Activated CD4-positive, alpha-beta T cell treated with anti-CD3 and anti-CD28 coated beads for 36 hours (primary cell): ENCODE measurements around the gene MYH9. TPM values are rescaled to one million over a fixed set of nuclear protein-coding genes. Genes with fewer than 3 reads are reported as not detected.
"Not testable (repeated sequence)": the region's sequence is repeated elsewhere in the genome, so short reads cannot be mapped to it uniquely, and the experiment has no call there.

ENCODE experiments used
- ATAC-seq: fragments of 200-7000 bp; cut with Tn5 transposase; one replicate; pipeline ENCODE4 v1.10.0; 2021; ENCODE audit warnings: mild to moderate bottlenecking, moderate library complexity
- CTCF ChIA-PET: fragments of 350-600 bp; sonication (Branson Sonifier 250); formaldehyde crosslinking; loops from one replicate; lab custom pipeline; 2021; ENCODE audit warnings: antibody characterized with exemption; lab: Charles Lee
- POLR2A ChIA-PET: fragments of 350-600 bp; sonication (Branson Sonifier 250); formaldehyde crosslinking; loops from one replicate; lab custom pipeline; 2021; ENCODE audit warnings: antibody characterized with exemption, inconsistent platforms; lab: Charles Lee
- DNase-seq: peaks from one replicate; pipeline ENCODE4 v3.0.0-alpha.2; 2020
- H3K27ac Mint-ChIP-seq: one replicate; pipeline ENCODE4 v1.8.0; 2021; ENCODE audit warnings: mixed read lengths
- H3K27me3 Mint-ChIP-seq: one replicate; pipeline ENCODE4 v1.8.0; 2021; ENCODE audit warnings: mixed read lengths
- H3K36me3 Mint-ChIP-seq: one replicate; pipeline ENCODE4 v1.8.0; 2021; ENCODE audit warnings: low read depth, mixed read lengths
- H3K4me1 Mint-ChIP-seq: one replicate; pipeline ENCODE4 v1.8.0; 2021; ENCODE audit warnings: mixed read lengths
- H3K4me3 Mint-ChIP-seq: one replicate; pipeline ENCODE4 v1.8.0; 2021; ENCODE audit warnings: mild to moderate bottlenecking, moderate library complexity, mixed read lengths
- H3K9me3 Mint-ChIP-seq: one replicate; pipeline ENCODE4 v1.8.0; 2021; ENCODE audit warnings: low read depth, mixed read lengths
- intact Hi-C, 2 experiments: fragments of 100-400 bp; cut with DNase I in 1 of 2; cut with micrococcal nuclease in 1 of 2; formaldehyde crosslinking; loops; one replicate each; pipeline versions ENCODE4 v1.14.2 to v1.15.1; 2022 to 2024; cut with DNase I, micrococcal nuclease
- total RNA-seq, 2 experiments: library from RNA; stranded (reverse); gene quantifications; one replicate each; pipeline ENCODE4 v1.2.3, GENCODE V29; 2021

MYH9 gene
- total RNA-seq, 2 experiments from 2014 or later = 720 to 773 TPM

GRCh38 chr22:36424466-36424865, 36.7 kb upstream of the MYH9 start:
- DNase-seq, H3K4me3 Mint-ChIP-seq, H3K36me3 Mint-ChIP-seq, POLR2A ChIA-PET, intact Hi-C loops, H3K27ac Mint-ChIP-seq, H3K9me3 Mint-ChIP-seq, H3K27me3 Mint-ChIP-seq: not testable (repeated sequence)
- peaks cover 29% of the 10 kb centered on the region for H3K4me1 Mint-ChIP-seq
- CTCF ChIA-PET = interaction anchor here (0.8 to 1.1 kb wide), 2 partner anchors 13 to 45 kb away, joined by 3 to 5 read pairs; no protein-coding TSS in a partner anchor
- peak; percentile 30 for ATAC-seq

DNA sequence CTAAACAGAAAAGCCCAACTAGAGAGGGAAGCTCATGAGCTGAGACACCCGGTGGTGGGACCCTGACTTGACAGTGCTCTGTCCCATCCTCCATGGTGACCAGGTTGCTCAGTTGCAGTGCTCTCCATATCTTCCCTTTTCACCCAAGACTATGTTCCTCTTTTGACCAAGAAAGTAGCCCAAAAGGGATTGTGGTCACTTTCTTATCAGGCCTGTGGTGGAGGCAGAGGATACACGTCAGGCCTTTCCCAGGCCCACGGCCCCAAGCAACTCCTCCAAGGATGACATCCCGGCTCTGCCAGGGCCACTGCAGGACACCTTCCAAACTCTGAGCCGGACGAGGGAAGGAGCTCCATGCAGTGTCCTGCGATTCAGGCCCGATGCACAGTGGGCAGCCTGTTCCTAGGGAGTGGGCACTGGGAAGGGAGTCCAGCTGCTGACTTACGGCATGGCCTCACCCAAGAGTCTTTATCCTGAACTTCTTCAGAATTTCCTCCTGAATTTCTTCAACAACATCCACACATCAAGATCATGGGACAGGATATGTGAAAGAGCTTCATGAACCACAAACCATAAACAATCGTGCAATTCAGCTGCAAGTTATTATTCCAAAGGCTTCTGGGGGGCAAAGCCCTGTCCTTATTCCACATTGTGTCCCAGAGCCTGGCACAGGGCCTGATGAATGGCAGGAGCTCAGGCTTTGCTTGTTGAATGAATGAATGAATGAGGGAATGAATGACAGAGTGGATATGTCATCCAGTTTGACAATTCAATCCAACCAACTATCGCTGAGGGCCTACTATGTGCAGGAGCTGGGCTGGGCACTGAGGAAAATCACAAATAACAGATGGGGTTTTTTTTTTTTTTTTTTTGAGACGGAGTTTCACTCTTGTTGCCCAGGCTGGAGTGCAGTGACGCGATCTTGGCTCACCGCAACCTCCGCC, 36.0 kb upstream of the MYH9 start:
- H3K4me3 Mint-ChIP-seq = no peak overlapping the region
- intact Hi-C loops = no loop called here
- DNase-seq (no peak), ATAC-seq (no peak)
- H3K27me3 Mint-ChIP-seq = no peaks in the 10 kb centered on the region
- CTCF ChIA-PET = interaction anchor here (0.8 to 1.4 kb wide), 5 partner anchors 14 to 122 kb away, joined by 3 to 5 read pairs (median 3); no protein-coding TSS in a partner anchor
- H3K4me1 Mint-ChIP-seq = peaks cover 33% of the 10 kb centered on the region
- no peaks in the 10 kb centered on the region for H3K9me3 Mint-ChIP-seq
- POLR2A ChIA-PET = no interaction called here
- no peak overlapping the region for H3K27ac Mint-ChIP-seq
- H3K36me3 Mint-ChIP-seq = no peaks in the 10 kb centered on the region

DNA sequence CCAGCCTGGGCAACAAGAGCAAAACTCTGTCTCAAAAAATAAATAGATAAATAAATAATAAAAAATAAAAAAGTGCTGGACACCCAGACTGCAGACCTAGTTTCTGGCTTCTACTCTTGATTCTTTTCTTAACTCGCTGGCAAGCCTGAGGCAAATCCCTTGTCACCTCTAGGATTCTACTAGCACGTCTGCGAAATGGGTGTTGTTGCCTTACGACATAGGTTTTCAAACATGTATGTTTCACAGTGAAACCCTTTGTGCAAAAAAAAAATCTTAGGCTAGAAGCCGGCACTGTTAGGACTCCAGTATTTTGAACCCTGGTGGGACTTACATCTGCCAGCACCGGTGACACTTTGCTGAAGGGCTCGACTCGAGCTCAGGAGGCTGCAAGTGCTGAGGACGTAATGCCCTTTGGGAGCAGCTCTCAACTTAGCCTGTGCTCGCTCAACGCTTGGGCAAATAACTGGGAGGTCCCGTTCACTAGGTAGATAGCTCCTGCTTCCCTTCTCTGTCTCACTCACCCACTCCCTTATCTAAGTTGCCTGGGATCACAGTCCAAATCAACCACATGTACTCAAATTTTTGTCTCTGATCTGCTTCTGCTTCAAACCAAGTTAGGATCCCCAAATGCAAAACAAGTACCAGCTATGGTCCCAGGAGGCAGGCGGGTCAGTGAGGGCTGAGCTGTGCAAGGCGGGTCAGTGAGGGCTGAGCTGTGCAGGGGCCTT, 34.7 kb upstream of the MYH9 start:
- ATAC-seq (no peak), DNase-seq (no peak)
- ChIA-PET CTCF (interaction anchor here (0.7 to 1.4 kb wide), 3 partner anchors 16 to 34 kb away, joined by 3 to 4 read pairs (median 3); partner anchors contain the start of gene MYH9), POLR2A (interaction anchor here (0.7 kb wide), 1 partner anchor 41 kb away, joined by 5 read pairs; no protein-coding TSS in a partner anchor)
- peaks cover 34% of the 10 kb centered on the region for H3K4me1 Mint-ChIP-seq
- H3K27me3 Mint-ChIP-seq = no peaks in the 10 kb centered on the region
- H3K4me3 Mint-ChIP-seq = no peak overlapping the region
- H3K9me3 Mint-ChIP-seq = no peaks in the 10 kb centered on the region
- intact Hi-C loops = no loop called here
- no peaks in the 10 kb centered on the region for H3K36me3 Mint-ChIP-seq
- no peak overlapping the region for H3K27ac Mint-ChIP-seq

GRCh38 chr22:36419912-36420882, 32.4 kb upstream of the MYH9 start:
- DNase-seq (no peak), ATAC-seq (no peak)
- peaks cover 27% of the 10 kb centered on the region for H3K4me1 Mint-ChIP-seq
- H3K36me3 Mint-ChIP-seq = no peaks in the 10 kb centered on the region
- no peak overlapping the region for H3K27ac Mint-ChIP-seq
- CTCF ChIA-PET = no interaction called here
- no peaks in the 10 kb centered on the region for H3K9me3 Mint-ChIP-seq
- POLR2A ChIA-PET = interaction anchor here (0.6 to 0.7 kb wide), 2 partner anchors 17 to 119 kb away, joined by 3 to 4 read pairs; no protein-coding TSS in a partner anchor
- no peaks in the 10 kb centered on the region for H3K27me3 Mint-ChIP-seq
- H3K4me3 Mint-ChIP-seq = no peak overlapping the region
- intact Hi-C loops = no loop called here

- ChIA-PET CTCF (no interaction called here), POLR2A (no interaction called here)
- peaks cover 18% of the 10 kb centered on the region for H3K4me1 Mint-ChIP-seq
- DNase-seq (no peak), ATAC-seq (peak; percentile 43)
- peak overlapping the region; percentile 35 for H3K4me3 Mint-ChIP-seq
- no peaks in the 10 kb centered on the region for H3K36me3 Mint-ChIP-seq
- intact Hi-C loops = no loop called here
- peak overlapping the region; percentile 79 for H3K27ac Mint-ChIP-seq
- H3K27me3 Mint-ChIP-seq = no peaks in the 10 kb centered on the region
- H3K9me3 Mint-ChIP-seq = no peaks in the 10 kb centered on the region
Observed at GRCh38 chr22:36419177-36419911, 31.6 kb upstream of the MYH9 start.

- POLR2A ChIA-PET = no interaction called here
- no peak overlapping the region for H3K27ac Mint-ChIP-seq
- CTCF ChIA-PET = no interaction called here
- no peaks in the 10 kb centered on the region for H3K36me3 Mint-ChIP-seq
- no peaks in the 10 kb centered on the region for H3K27me3 Mint-ChIP-seq
- DNase-seq (peak; percentile 22), ATAC-seq (peak; percentile 59)
- H3K4me1 Mint-ChIP-seq = peaks cover 13% of the 10 kb centered on the region
- H3K9me3 Mint-ChIP-seq = no peaks in the 10 kb centered on the region
- intact Hi-C loops = no loop called here
- no peak overlapping the region for H3K4me3 Mint-ChIP-seq
Observed at GRCh38 chr22:36417281-36417686, 29.5 kb upstream of the MYH9 start.

DNA sequence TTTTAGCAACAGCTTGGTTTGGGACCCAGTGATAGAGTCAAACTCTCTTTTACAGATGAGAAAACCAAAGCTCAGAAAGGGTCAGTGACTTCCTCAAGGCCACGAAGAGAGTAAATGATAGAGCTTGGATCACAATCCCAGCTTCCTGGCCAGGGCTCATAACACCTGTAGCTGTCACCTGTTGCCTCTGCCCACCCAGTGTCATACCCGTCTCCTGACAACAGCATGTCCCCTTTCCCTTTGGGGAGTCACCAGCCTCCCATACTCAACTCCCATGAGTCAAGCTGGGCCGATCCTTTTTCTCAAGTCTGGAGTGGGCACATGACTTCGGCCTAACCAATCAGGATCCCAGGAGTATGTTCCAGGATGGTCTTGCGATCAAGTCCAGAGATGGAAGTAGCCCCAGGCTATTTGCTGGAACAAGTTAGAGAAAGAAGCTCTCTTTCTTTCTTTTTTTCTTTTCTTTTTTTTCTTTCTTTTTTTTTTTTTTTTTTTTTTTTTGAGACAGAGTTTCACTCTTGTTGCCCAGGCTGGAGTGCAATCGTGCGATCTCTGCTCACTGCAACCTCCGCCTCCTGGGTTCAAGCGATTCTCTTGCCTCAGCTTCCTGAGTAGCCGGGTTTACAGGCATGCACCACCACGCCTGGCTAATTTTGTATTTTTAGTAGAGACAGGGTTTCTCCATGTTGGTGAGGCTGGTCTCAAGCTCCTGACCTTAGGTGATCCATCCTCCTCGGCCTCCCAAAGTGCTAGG, 27.8 kb upstream of the MYH9 start:
- Mint-ChIP-seq H3K36me3 (no peaks in the 10 kb centered on the region), H3K27ac (no peak overlapping the region), H3K9me3 (no peaks in the 10 kb centered on the region), H3K4me3 (no peak overlapping the region), H3K27me3 (no peaks in the 10 kb centered on the region), H3K4me1 (peaks cover 22% of the 10 kb centered on the region)
- no peak for ATAC-seq
- DNase-seq = no peak
- ChIA-PET POLR2A (no interaction called here), CTCF (interaction anchor here (0.5 to 0.8 kb wide), 2 partner anchors 15 to 138 kb away, joined by 3 read pairs; no protein-coding TSS in a partner anchor)
- intact Hi-C loops = no loop called here

DNA sequence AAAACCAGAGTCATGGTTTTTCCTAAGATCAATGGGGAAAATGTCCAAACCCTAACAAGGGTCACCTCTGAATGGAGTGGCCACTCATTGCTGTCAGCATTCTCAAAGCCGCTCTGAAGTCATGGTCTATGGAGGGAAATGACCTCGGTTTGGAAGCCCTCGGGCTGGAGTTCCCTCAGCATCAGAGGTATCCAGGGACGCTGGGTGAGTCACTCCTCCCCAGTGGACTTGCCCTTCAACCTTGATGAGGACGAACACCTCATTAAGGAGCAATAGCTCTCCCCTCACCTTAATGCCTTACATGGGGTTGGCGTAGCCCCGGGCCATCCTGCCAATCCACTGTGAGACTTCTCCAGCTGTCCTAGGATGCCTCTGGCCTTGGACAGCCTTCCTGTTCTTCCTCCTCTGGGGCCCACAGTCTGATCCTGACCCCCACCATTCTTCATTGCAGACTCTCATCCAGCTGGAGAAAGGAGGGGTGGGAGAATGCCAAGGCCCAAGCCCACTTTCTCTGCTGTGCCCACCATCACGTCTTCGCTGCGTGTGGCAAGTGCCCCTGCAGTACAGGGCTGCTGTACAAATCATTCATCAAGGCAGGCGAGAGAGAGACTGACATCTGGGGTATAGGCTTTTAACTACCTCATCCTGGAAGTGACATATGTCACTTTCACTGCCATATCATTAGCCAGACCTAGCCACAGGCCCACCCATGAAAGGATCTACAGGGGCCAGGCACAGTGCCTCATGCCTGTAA, 25.4 kb upstream of the MYH9 start:
- intact Hi-C loops = no loop called here
- DNase-seq = no peak
- ChIA-PET POLR2A (no interaction called here), CTCF (no interaction called here)
- ATAC-seq = no peak
- H3K27me3 Mint-ChIP-seq = no peaks in the 10 kb centered on the region
- H3K36me3 Mint-ChIP-seq = no peaks in the 10 kb centered on the region
- no peaks in the 10 kb centered on the region for H3K9me3 Mint-ChIP-seq
- no peak overlapping the region for H3K27ac Mint-ChIP-seq
- no peak overlapping the region for H3K4me3 Mint-ChIP-seq
- peaks cover 28% of the 10 kb centered on the region for H3K4me1 Mint-ChIP-seq

GRCh38 chr22:36411589-36412258, 24.0 kb upstream of the MYH9 start:
- Mint-ChIP-seq H3K9me3 (no peaks in the 10 kb centered on the region), H3K36me3 (no peaks in the 10 kb centered on the region), H3K4me1 (peaks cover 22% of the 10 kb centered on the region), H3K27me3 (no peaks in the 10 kb centered on the region), H3K27ac (no peak overlapping the region), H3K4me3 (no peak overlapping the region)
- ChIA-PET CTCF (interaction anchor here (1.8 kb wide), 1 partner anchor 59 kb away, joined by 4 read pairs; no protein-coding TSS in a partner anchor), POLR2A (interaction anchor here (0.6 to 0.7 kb wide), 2 partner anchors 47 to 109 kb away, joined by 5 read pairs; no protein-coding TSS in a partner anchor)
- DNase-seq = peak; percentile 79
- intact Hi-C loops = loop anchor here in 1 of 2 experiments (2.0 kb wide), 1 partner anchor 43 kb away; no protein-coding TSS in a partner anchor
- ATAC-seq = peak; percentile 62
